Stimulated activated CD8-positive, alpha-beta memory T cell treated with anti-CD3 and anti-CD28 coated beads, Interleukin-15, amount 100 ng/mL, for 48 hours (primary cell): ENCODE data around the gene PAFAH1B1.
"Not testable (repeated sequence)": the region's sequence is repeated elsewhere in the genome, so short reads cannot be mapped to it uniquely, and the experiment has no call there.

Source experiments
- DNase-seq, 2 donors: peaks; one replicate each; pipeline ENCODE4 v3.0.0-alpha.2; 2020; ENCODE audit warnings: low read depth in 2 of 2

PAFAH1B1 gene

DNA sequence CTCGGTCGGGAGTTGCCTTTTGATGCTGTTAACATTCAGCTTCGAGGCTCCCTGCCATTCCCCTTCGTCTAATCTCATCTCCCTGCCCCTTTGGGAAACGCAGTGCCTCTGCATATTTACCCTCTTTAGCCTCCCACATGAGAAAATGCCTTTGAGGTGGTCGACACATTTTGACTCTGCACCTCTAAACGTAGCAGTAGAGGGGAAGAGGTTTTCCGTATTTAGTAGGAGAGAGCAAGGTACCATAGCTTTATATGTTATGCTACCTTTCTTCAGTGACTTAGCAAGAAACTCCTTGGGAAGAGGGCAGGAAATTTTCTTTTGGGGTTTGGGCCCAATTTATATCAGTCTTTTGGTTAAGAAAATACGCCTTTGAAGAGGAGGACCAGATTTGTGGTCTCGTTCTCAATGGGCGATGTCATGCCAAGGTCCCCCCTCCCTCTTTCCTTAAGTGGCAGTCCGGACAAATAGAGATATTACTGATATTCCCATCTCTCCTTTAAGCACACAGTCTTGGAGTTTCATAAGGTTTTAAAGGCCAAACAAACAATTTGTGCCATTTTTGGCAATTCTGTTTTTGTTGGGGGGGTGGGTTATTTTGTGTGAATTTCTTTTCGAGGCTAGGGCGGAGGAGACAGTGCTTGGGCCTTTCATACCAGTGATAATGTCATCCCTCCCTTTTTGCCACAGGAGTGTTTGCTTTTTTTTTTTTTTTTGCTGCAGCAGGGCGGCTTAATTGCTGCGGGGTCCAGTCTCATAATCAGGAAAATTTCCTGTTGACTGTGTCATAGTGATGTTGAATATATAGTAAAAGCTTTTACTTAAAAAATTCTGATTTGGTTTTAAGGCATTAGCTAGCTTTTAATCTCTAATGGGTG is 1.5 kb downstream of the PAFAH1B1 start:
- no peak for DNase-seq

DNA sequence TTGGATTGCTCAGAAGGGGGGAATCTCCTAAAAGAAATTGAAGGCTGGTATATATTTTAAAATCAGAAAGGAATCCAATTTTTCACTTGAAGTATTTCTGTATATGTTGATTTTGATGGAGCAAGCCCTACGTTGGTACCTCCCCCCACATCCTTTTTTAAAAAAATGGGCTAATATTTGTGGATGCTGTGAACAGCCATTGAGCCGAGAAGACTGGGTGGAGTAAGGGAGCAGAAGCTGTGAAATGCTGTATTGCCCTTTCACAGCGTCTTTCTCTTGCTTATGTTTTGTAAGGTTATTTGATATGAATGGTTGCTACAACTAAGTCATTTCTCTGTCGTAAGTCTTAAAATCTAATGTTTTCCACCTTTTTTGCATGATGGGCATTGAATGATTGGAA is 2.3 kb downstream of the PAFAH1B1 start:
- no peak for DNase-seq

DNA sequence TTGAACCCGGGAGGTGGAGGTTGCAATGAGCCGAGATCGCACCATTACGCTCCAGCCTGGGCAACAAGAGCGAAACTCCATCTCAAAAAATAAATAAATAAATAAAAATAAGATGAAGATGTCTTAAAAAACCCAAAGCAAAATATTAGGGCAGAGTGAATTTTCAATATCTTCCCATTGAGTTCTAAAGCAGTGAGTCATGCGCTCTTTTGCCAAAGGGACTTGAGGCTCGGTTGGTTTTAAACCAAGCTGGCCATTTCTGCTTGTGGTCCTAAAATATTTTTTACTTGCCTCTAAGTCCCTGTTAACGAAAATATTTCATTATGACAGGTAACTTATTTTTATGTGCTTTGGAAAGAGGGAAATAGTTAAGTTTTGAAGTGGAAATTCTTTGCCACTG is 4.7 kb downstream of the PAFAH1B1 start:
- no peak for DNase-seq

DNA sequence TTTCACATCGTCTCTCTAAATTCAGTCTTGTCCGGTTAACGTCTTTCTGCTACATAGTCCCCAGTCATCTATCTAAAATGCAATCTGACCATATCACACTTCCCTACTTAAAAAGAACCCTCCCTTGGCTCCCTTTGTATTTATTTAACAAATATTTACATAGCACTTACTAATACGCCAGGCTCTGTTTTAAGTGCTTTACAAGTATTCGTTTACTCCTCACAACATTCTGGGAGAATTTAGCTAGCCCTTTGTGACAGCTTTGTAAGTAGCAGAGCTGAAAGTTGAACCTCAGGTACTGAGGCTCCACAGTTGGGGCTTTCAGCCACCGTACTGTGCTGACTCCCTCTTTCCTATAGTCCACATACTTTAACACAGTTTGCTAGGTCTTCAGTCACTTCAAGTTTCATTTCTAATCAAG is 9.2 kb downstream of the PAFAH1B1 start:
- no peak for DNase-seq

- no peak for DNase-seq
These were observed 15.0 kb downstream of the PAFAH1B1 start for GRCh38 chr17:2608350-2608913.

- DNase-seq, result no peak
These were observed 15.6 kb downstream of the PAFAH1B1 start for GRCh38 chr17:2609091-2609490.

DNA sequence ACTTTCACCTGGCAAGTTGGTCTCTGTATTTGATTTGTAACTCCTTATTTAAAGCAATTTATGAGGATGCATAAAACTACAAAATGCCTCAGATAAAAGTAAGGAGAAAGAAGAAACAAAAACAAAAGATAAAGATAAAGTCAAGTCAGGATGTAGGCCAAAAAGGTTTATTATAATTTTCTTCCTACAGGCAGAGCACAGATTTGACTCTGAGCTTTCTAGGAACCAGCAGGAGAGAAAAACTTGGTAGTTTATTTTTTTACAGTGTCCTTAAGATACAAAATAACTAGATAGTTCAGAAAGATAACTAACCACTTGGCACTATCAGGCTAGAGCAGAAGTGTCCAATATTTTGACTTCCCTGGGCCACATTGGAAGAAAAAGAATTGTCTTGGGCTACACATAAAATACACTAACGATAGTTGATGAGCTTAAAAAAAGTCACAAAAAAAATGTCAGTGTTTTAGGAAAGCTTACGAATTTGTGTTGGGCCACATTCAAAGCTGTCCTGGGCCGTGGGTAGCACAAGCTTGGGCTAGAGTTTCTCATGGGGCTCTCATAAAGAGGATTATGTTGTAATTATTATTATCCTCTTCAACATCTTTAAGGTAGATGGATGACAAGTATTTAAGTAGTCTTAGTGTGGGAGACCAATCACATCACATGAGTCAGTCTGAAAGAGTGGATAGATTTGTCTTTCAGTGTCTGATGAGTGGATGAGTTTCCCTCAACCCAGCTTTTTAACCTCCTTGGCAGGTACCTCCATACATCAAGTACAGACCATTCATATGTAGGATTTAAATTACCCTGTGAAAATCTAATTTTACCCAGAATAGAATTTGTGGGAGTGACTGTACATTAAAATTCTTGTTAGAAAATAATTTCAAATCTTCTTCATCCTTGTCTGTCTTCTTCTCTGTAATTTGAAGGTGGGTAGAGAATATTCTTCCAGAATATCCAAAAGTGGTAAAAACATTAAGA is 17.0 kb downstream of the PAFAH1B1 start:
- DNase-seq, result no peak

GRCh38 chr17:2611627-2612026 is 18.2 kb downstream of the PAFAH1B1 start:
- no peak for DNase-seq

GRCh38 chr17:2612630-2613029 is 19.2 kb downstream of the PAFAH1B1 start:
- DNase-seq, result no peak

GRCh38 chr17:2613089-2613808 is 19.8 kb downstream of the PAFAH1B1 start:
- no peak for DNase-seq

DNA sequence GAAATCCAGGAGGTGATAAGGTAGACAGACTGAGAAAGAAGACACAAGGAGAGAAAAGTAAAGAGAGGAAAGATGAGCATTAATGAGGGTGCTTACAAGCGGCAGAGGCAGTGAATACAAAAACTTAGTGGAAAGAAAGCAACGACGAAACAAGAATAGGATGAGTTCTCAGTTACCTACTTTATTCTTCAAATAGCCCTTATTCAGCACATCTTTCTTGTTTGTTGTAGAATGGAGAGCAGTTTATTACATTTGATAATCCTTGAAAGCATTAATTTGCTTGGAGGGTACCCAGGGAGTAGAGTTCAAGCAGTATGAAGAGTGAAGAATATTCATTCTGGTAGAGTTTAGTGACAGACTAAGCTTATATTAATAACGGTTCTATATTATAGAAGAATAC is 22.4 kb downstream of the PAFAH1B1 start:
- DNase-seq, result no peak

DNA sequence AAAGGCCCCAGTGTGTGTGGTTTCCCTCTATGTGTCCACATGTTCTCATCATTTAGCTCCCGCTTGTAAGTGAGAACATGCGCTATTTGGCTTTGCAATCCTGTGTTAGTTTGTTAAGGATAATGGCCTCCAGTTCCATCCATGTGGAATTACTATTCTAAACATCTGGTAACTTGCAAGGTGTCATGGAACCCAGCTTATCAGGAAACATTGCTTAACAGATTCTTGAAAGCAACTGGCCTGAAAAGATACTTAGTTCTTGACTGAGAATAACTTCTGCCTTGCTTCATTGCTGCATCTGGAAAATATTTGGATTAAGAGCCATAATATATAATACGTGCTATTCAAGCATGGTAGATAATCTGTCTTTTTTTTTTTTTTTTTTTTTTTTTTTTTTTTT is 27.8 kb downstream of the PAFAH1B1 start:
- DNase-seq, result no peak

- DNase-seq, result not testable (repeated sequence)
These were observed 28.5 kb downstream of the PAFAH1B1 start for GRCh38 chr17:2621951-2622405.

DNA sequence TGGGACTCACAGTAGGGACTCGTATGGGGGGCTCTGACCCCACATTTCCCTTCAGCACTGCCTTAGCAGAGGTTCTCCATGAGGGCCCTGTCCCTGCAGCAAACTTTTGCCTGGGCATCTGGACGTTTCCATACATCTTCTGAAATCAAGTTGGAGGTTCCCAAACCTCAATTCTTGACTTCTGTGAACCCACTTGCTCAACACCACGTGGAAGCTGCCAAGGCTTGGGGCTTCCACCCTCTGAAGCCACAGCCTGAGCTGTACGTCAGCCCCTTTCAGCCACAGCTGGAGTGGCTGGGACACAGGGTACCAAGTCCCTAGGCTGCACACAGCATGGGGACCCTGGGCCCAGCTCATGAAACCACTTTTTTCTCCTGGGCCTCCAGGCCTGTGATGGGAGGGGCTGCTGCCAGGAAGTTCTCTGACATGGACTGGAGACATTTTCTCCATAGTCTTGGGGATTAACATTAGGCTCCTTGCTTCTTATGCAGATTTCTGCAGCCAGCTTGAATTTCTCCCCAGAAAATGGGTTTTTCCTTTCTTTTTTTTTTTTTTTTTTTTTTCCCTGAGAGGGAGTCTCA is 29.4 kb downstream of the PAFAH1B1 start:
- DNase-seq, result not testable (repeated sequence)

DNA sequence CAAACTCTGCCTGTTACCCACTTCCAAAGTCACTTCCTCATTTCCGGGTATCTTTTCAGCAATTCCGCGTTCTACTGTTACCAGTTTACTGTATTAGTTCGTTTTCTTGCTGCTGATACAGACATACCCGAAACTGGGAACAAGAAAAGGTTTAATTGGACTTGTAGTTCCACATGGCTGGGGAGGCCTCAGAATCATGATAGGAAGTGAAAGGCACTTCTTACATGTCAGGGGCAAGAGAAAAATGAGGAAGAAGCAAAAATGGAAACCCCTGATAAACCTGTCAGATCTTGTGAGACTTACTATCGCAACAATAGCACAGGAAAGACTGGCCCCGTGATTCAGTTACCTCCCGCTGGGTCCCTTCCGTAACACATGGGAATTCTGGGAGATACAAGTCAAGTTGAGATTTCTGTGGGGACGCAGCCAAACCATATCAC is 30.9 kb downstream of the PAFAH1B1 start:
- no peak for DNase-seq

GRCh38 chr17:2626626-2627219 is 33.3 kb downstream of the PAFAH1B1 start:
- not testable (repeated sequence) for DNase-seq

GRCh38 chr17:2628922-2629321 is 35.5 kb downstream of the PAFAH1B1 start:
- not testable (repeated sequence) for DNase-seq

DNA sequence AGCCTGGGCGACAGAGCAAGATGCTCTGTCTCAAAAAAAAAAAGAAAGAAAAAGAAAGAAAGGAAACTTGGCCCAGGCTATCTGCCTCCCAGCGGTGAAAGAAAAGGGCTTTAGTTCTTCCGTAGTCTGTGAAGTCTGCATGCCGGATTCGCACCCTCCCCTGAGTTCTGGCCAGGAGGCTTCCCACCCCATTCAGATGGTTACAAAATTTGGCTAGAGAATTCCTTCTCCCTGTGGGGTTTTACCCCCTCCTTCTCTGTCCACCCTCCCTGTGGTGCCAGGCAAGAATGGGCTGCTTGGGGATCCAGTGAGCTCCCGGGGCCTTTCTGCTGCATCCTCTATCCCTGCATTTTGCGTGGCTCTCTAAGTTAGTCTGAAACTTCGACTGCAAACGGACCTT is 37.8 kb downstream of the PAFAH1B1 start:
- no peak for DNase-seq

- DNase-seq, result no peak
These were observed 41.0 kb downstream of the PAFAH1B1 start for GRCh38 chr17:2634361-2634960.

DNA sequence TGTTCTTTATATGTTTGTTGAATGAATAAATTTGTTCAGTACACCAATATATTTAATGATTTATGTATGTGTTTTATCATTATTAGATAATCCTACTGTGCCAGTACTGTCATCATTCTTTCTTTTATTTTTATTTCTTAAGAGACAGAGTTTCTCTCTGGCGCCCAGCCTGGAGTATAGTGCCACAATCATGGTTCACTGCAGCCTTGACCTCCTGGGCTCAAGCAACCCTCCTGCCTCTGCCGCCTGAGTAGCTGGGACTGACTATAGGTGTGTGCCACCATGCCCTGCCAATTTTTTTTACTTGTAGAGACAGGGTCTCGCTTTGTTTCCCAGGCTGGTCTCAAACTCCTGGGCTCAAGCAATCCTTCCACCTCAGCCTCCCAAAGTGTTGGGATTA is 41.8 kb downstream of the PAFAH1B1 start:
- no peak for DNase-seq
